Upper lobe of right lung (tissue), 1 donor: ENCODE data around the gene ZNF774. TPM values are rescaled to one million over a fixed set of nuclear protein-coding genes. Genes with fewer than 3 reads are reported as not detected.

ENCODE experiments used
- ATAC-seq: fragments of 200-7000 bp; cut with Tn5 transposase; one replicate; pipeline ENCODE4 v1.9.1; 2020; ENCODE audit warnings: mild to moderate bottlenecking, moderate library complexity
- DNase-seq: peaks from one replicate; pipeline ENCODE4 v3.0.0-alpha.2; 2020
- H3K27ac ChIP-seq: fragments of 200-600 bp; one replicate; pipeline ENCODE4 v1.8.0; 2022
- H3K27me3 ChIP-seq: fragments of 200-600 bp; one replicate; pipeline ENCODE4 v1.8.0; 2022; ENCODE audit warnings: mild to moderate bottlenecking
- H3K36me3 ChIP-seq: fragments of 200-600 bp; one replicate; pipeline ENCODE4 v1.8.0; 2022
- H3K4me1 ChIP-seq: fragments of 200-600 bp; one replicate; pipeline ENCODE4 v1.8.0; 2022
- H3K4me3 ChIP-seq: fragments of 200-600 bp; one replicate; pipeline ENCODE4 v1.8.0; 2022; ENCODE audit warnings: mild to moderate bottlenecking
- H3K9me3 ChIP-seq: fragments of 200-600 bp; one replicate; pipeline ENCODE4 v1.8.0; 2022
- CTCF ChIP-seq: fragments of 200-600 bp; IDR thresholded peaks from one replicate; pipeline ENCODE4 v1.8.0; 2022; ENCODE audit warnings: antibody characterized with exemption
- intact Hi-C: fragments of 100-400 bp; cut with DNase I; formaldehyde crosslinking; loops from one replicate; pipeline ENCODE4 v1.11.0; 2022
- total RNA-seq: library from RNA; stranded (reverse); fragmentation: NEBNext Ultra II Directional; extraction: Animal tissue kit (Norgen Biotek cat#: 25700); gene quantifications from one replicate; pipeline ENCODE4 v1.2.1, GENCODE V29; 2021
- donor health status: DM: no; HTN: yes; CAD: no; lungs with severe emphysema.

The ZNF774 gene
- total RNA-seq, 1 donor from 2014 or later = 3.6 TPM

GRCh38 chr15:90394074-90394473 is 42.0 kb downstream of the ZNF774 start:
- Histone ChIP-seq H3K36me3 (peaks cover 34% of the 10 kb centered on the region), H3K4me1 (peaks cover 72% of the 10 kb centered on the region), H3K27ac (no peak overlapping the region), H3K27me3 (no peaks in the 10 kb centered on the region), H3K4me3 (no peak overlapping the region), H3K9me3 (no peaks in the 10 kb centered on the region)
- DNase-seq = no peak
- no peak for ATAC-seq
- intact Hi-C loops = loop anchor here (10.0 kb wide), 1 partner anchor 61 kb away; no protein-coding TSS in a partner anchor
- no peak for TF ChIP-seq CTCF

- intact Hi-C loops = loop anchor here (10.0 kb wide), 1 partner anchor 60 kb away; no protein-coding TSS in a partner anchor
- DNase-seq = no peak
- peak; percentile 22 for ATAC-seq
- TF ChIP-seq CTCF = no peak
- Histone ChIP-seq H3K36me3 (peaks cover 34% of the 10 kb centered on the region), H3K4me1 (peaks cover 75% of the 10 kb centered on the region), H3K4me3 (no peak overlapping the region), H3K27me3 (no peaks in the 10 kb centered on the region), H3K9me3 (no peaks in the 10 kb centered on the region), H3K27ac (no peak overlapping the region)
These were observed 42.8 kb downstream of the ZNF774 start for GRCh38 chr15:90394748-90395442.

- Histone ChIP-seq H3K9me3 (no peaks in the 10 kb centered on the region), H3K36me3 (peaks cover 23% of the 10 kb centered on the region), H3K27ac (no peak overlapping the region), H3K27me3 (no peaks in the 10 kb centered on the region), H3K4me3 (no peak overlapping the region), H3K4me1 (peaks cover 74% of the 10 kb centered on the region)
- no peak for TF ChIP-seq CTCF
- ATAC-seq = no peak
- no peak for DNase-seq
- intact Hi-C loops = loop anchor here (10.0 kb wide), 1 partner anchor 58 kb away; no protein-coding TSS in a partner anchor
These were observed 44.2 kb downstream of the ZNF774 start for GRCh38 chr15:90396321-90396720.

- Histone ChIP-seq H3K4me3 (no peak overlapping the region), H3K9me3 (no peaks in the 10 kb centered on the region), H3K27me3 (no peaks in the 10 kb centered on the region), H3K27ac (peak overlapping the region; percentile 93), H3K4me1 (peaks cover 74% of the 10 kb centered on the region), H3K36me3 (no peaks in the 10 kb centered on the region)
- TF ChIP-seq CTCF = no peak
- peak; percentile 21 for ATAC-seq
- intact Hi-C loops = no loop called here
- DNase-seq = no peak
These were observed 48.1 kb downstream of the ZNF774 start for GRCh38 chr15:90400005-90400758.

GRCh38 chr15:90400759-90401314 is 48.8 kb downstream of the ZNF774 start:
- Histone ChIP-seq H3K27ac (peak overlapping the region; percentile 93), H3K27me3 (no peaks in the 10 kb centered on the region), H3K4me1 (peaks cover 76% of the 10 kb centered on the region), H3K36me3 (no peaks in the 10 kb centered on the region), H3K9me3 (no peaks in the 10 kb centered on the region), H3K4me3 (peak overlapping the region; percentile 9)
- peak; percentile 97 for ATAC-seq
- peak; percentile 73 for DNase-seq
- intact Hi-C loops = no loop called here
- TF ChIP-seq CTCF = no peak
